CD4-positive, CD25-positive, alpha-beta regulatory T cell (primary cell): ENCODE measurements around the gene PRKCG. TPM values are rescaled to one million over a fixed set of nuclear protein-coding genes. Genes with fewer than 3 reads are reported as not detected.

Experiments used
- ATAC-seq, 2 donors: fragments of 150-1000 bp; cut with Tn5 transposase; one replicate each; pipeline ENCODE4 v1.10.0; 2021; ENCODE audit warnings: low read depth in 2 of 2, moderate number of reproducible peaks in 2 of 2, moderate library complexity in 1 of 2
- DNase-seq, 3 donors: peaks; one replicate each; pipeline versions ENCODE4 v3.0.0 to v3.0.0-alpha.2; 2012 to 2022; ENCODE audit warnings: mixed read lengths in 1 of 3
- H3K27ac ChIP-seq: one replicate; pipeline ENCODE4 v1.7.0; 2013; ENCODE audit warnings: mild to moderate bottlenecking, low read length; ENCODE audit not compliant: insufficient read depth, poor library complexity, severe bottlenecking
- H3K27me3 ChIP-seq: one replicate; pipeline ENCODE4 v1.7.0; 2013; ENCODE audit warnings: low read length; ENCODE audit not compliant: control insufficient read depth, insufficient read depth
- H3K36me3 ChIP-seq: one replicate; pipeline ENCODE4 v1.7.0; 2013; ENCODE audit warnings: mild to moderate bottlenecking, low read length, moderate library complexity; ENCODE audit not compliant: control insufficient read depth, insufficient read depth
- H3K4me1 ChIP-seq: 2 replicates; pipeline ENCODE4 v1.7.0; 2013; ENCODE audit warnings: mild to moderate bottlenecking, low read length; ENCODE audit not compliant: insufficient read depth, control insufficient read depth, poor library complexity, severe bottlenecking
- H3K4me3 ChIP-seq: one replicate; pipeline ENCODE4 v1.7.0; 2013; ENCODE audit warnings: low read depth, mild to moderate bottlenecking, low read length, moderate library complexity
- H3K9me3 ChIP-seq, 2 experiments: 1 replicate in 1 of 2; 2 replicates in 1 of 2; pipeline ENCODE4 v1.7.0; 2013; ENCODE audit warnings: low read length in 2 of 2, mild to moderate bottlenecking in 1 of 2, moderate library complexity in 1 of 2; ENCODE audit not compliant: control insufficient read depth in 2 of 2
- H3K27ac Mint-ChIP-seq, 3 donors: one replicate each; pipeline ENCODE4 v1.8.0; 2020 to 2022; ENCODE audit warnings: mild to moderate bottlenecking in 3 of 3, mixed read lengths in 3 of 3, moderate library complexity in 2 of 3
- H3K27me3 Mint-ChIP-seq: one replicate; pipeline ENCODE4 v1.8.0; 2022; ENCODE audit warnings: mild to moderate bottlenecking, mixed read lengths
- H3K36me3 Mint-ChIP-seq: one replicate; pipeline ENCODE4 v1.8.0; 2020; ENCODE audit warnings: mixed read lengths
- H3K4me1 Mint-ChIP-seq, 4 donors: one replicate each; pipeline ENCODE4 v1.8.0; 2020 to 2022; ENCODE audit warnings: mixed read lengths in 4 of 4, mild to moderate bottlenecking in 1 of 4
- H3K4me3 Mint-ChIP-seq, 4 donors: one replicate each; pipeline ENCODE4 v1.8.0; 2020 to 2022; ENCODE audit warnings: mild to moderate bottlenecking in 4 of 4, mixed read lengths in 4 of 4, moderate library complexity in 3 of 4
- H3K9me3 Mint-ChIP-seq, 7 donors: one replicate each; pipeline ENCODE4 v1.8.0; 2020 to 2022; ENCODE audit warnings: mixed read lengths in 7 of 7, mild to moderate bottlenecking in 3 of 7, moderate library complexity in 2 of 7
- polyA plus RNA-seq, 4 donors: library from polyadenylated mRNA; unstranded; fragments of 300-500 nt; fragmentation: Illumina TruSeq; gene quantifications; one replicate each; pipeline ENCODE4 v1.2.3, GENCODE V29; 2021
- total RNA-seq: library from RNA; stranded (reverse); gene quantifications from one replicate; pipeline ENCODE4 v1.2.3, GENCODE V29; 2022

Gene PRKCG
- total and polyA plus RNA-seq, 5 donors from 2014 or later, result not detected

- peaks cover 79% of the 10 kb centered on the region for H3K27me3 Mint-ChIP-seq
- H3K4me1 Mint-ChIP-seq, result peaks cover 5 to 37% (median 14%) of the 10 kb centered on the region in 4 donors
- Histone ChIP-seq H3K27ac (no peak overlapping the region), H3K4me1 (peaks cover 17% of the 10 kb centered on the region), H3K9me3 (no peaks in the 10 kb centered on the region), H3K27me3 (peaks cover 10% of the 10 kb centered on the region), H3K36me3 (no peaks in the 10 kb centered on the region), H3K4me3 (no peak overlapping the region)
- peak; percentile 32 to 41 for ATAC-seq
- H3K27ac Mint-ChIP-seq, result no peak overlapping the region
- H3K36me3 Mint-ChIP-seq, result peaks cover 5% of the 10 kb centered on the region
- DNase-seq, result peak in 2 of 3 donors; percentile 18 to 43
- peaks cover 0 to 4% (median 0%) of the 10 kb centered on the region in 7 donors for H3K9me3 Mint-ChIP-seq
- peak overlapping the region in 2 of 4 donors; percentile 52 to 69 for H3K4me3 Mint-ChIP-seq
Observed at GRCh38 chr19:53908106-53908934, 26.3 kb downstream of the PRKCG start.

- ATAC-seq (no peak), DNase-seq (no peak)
- H3K4me1 ChIP-seq, result peaks cover 17% of the 10 kb centered on the region
- Mint-ChIP-seq H3K36me3 (peaks cover 5% of the 10 kb centered on the region), H3K4me3 (peak within 1 kb of the TSS in 2 of 4 donors; percentile 52 to 79), H3K27me3 (peaks cover 76% of the 10 kb centered on the region), H3K4me1 (peaks cover 5 to 37% (median 14%) of the 10 kb centered on the region in 4 donors), H3K9me3 (peaks cover 0 to 4% (median 0%) of the 10 kb centered on the region in 7 donors), H3K27ac (no peak within 1 kb of the TSS)
- H3K27me3 ChIP-seq, result peaks cover 10% of the 10 kb centered on the region
- H3K9me3 ChIP-seq, result no peaks in the 10 kb centered on the region
- H3K27ac ChIP-seq, result no peak within 1 kb of the TSS
- H3K36me3 ChIP-seq, result no peaks in the 10 kb centered on the region
- no peak within 1 kb of the TSS for H3K4me3 ChIP-seq
Observed at GRCh38 chr19:53908935-53909415, 27.0 kb downstream of the PRKCG start, which contains the start of gene CACNG7. Gene CACNG7, plus strand, starts transcription at chr19:53909278. Its CDS starts 3,554 bp downstream, at chr19:53912832.

GRCh38 chr19:53909471-53910169 lies 27.6 kb downstream of the PRKCG start:
- H3K27ac ChIP-seq, result no peak overlapping the region
- DNase-seq (no peak), ATAC-seq (no peak)
- Mint-ChIP-seq H3K27me3 (peaks cover 69% of the 10 kb centered on the region), H3K4me1 (peaks cover 5 to 37% (median 14%) of the 10 kb centered on the region in 4 donors), H3K4me3 (peak overlapping the region in 1 of 4 donors; percentile 79), H3K27ac (no peak overlapping the region), H3K9me3 (peaks cover 0 to 4% (median 0%) of the 10 kb centered on the region in 7 donors), H3K36me3 (peaks cover 5% of the 10 kb centered on the region)
- no peaks in the 10 kb centered on the region for H3K36me3 ChIP-seq
- H3K9me3 ChIP-seq, result no peaks in the 10 kb centered on the region
- no peak overlapping the region for H3K4me3 ChIP-seq
- H3K27me3 ChIP-seq, result peaks cover 10% of the 10 kb centered on the region
- peaks cover 17% of the 10 kb centered on the region for H3K4me1 ChIP-seq

- H3K4me3 Mint-ChIP-seq, result no peak overlapping the region
- Histone ChIP-seq H3K27me3 (peaks cover 9% of the 10 kb centered on the region), H3K36me3 (no peaks in the 10 kb centered on the region)
Observed at GRCh38 chr19:53910170-53910518, 28.1 kb downstream of the PRKCG start.

GRCh38 chr19:53912653-53913052 lies 30.7 kb downstream of the PRKCG start:
- Mint-ChIP-seq H3K27me3 (peaks cover 49% of the 10 kb centered on the region), H3K9me3 (peaks cover 0 to 4% (median 0%) of the 10 kb centered on the region in 7 donors), H3K36me3 (peaks cover 5% of the 10 kb centered on the region), H3K27ac (no peak overlapping the region), H3K4me1 (peaks cover 5 to 25% (median 7%) of the 10 kb centered on the region in 4 donors), H3K4me3 (no peak overlapping the region)
- DNase-seq (no peak), ATAC-seq (no peak)
- peaks cover 6% of the 10 kb centered on the region for H3K27me3 ChIP-seq
- H3K4me3 ChIP-seq, result no peak overlapping the region
- no peak overlapping the region for H3K27ac ChIP-seq
- no peaks in the 10 kb centered on the region for H3K9me3 ChIP-seq
- H3K4me1 ChIP-seq, result peaks cover 4% of the 10 kb centered on the region
- H3K36me3 ChIP-seq, result no peaks in the 10 kb centered on the region

More at GRCh38 chr19:53910170-53910518, 28.1 kb downstream of the PRKCG start:
- Mint-ChIP-seq H3K9me3 (peaks cover 0 to 4% (median 0%) of the 10 kb centered on the region in 7 donors), H3K27me3 (peaks cover 68% of the 10 kb centered on the region), H3K4me1 (peaks cover 5 to 37% (median 14%) of the 10 kb centered on the region in 4 donors), H3K36me3 (peaks cover 5% of the 10 kb centered on the region), H3K27ac (no peak overlapping the region)
- no peak for DNase-seq
- Histone ChIP-seq H3K4me1 (peaks cover 17% of the 10 kb centered on the region), H3K9me3 (no peaks in the 10 kb centered on the region), H3K4me3 (no peak overlapping the region), H3K27ac (no peak overlapping the region)
- ATAC-seq, result no peak

GRCh38 chr19:53915000-53915399 lies 33.0 kb downstream of the PRKCG start:
- DNase-seq (no peak), ATAC-seq (no peak)
- peaks cover 28% of the 10 kb centered on the region for H3K27me3 Mint-ChIP-seq
- Histone ChIP-seq H3K27ac (no peak overlapping the region), H3K9me3 (no peaks in the 10 kb centered on the region), H3K27me3 (no peaks in the 10 kb centered on the region), H3K36me3 (no peaks in the 10 kb centered on the region), H3K4me3 (no peak overlapping the region), H3K4me1 (no peaks in the 10 kb centered on the region)
- H3K27ac Mint-ChIP-seq, result no peak overlapping the region
- H3K36me3 Mint-ChIP-seq, result peaks cover 5% of the 10 kb centered on the region
- H3K4me3 Mint-ChIP-seq, result no peak overlapping the region
- peaks cover 0 to 8% (median 0%) of the 10 kb centered on the region in 4 donors for H3K4me1 Mint-ChIP-seq
- peaks cover 0 to 1% (median 0%) of the 10 kb centered on the region in 7 donors for H3K9me3 Mint-ChIP-seq

- no peak overlapping the region for H3K4me3 ChIP-seq
- Mint-ChIP-seq H3K4me3 (no peak overlapping the region), H3K4me1 (no peaks in the 10 kb centered on the region), H3K27me3 (peaks cover 18% of the 10 kb centered on the region), H3K9me3 (peaks cover 0 to 1% (median 0%) of the 10 kb centered on the region in 7 donors), H3K27ac (no peak overlapping the region), H3K36me3 (no peaks in the 10 kb centered on the region)
- ATAC-seq, result no peak
- no peaks in the 10 kb centered on the region for H3K36me3 ChIP-seq
- no peaks in the 10 kb centered on the region for H3K4me1 ChIP-seq
- H3K27me3 ChIP-seq, result no peaks in the 10 kb centered on the region
- no peaks in the 10 kb centered on the region for H3K9me3 ChIP-seq
- no peak overlapping the region for H3K27ac ChIP-seq
- no peak for DNase-seq
Observed at GRCh38 chr19:53916004-53916403, 34.0 kb downstream of the PRKCG start.
